Mammary microvascular endothelial cell (primary cell): ENCODE data around the gene MAGEB10. TPM values are rescaled to one million over a fixed set of nuclear protein-coding genes. Genes with fewer than 3 reads are reported as not detected.

ENCODE experiments used
- total RNA-seq: library from RNA; depleted of rRNA; stranded (reverse); fragments of >200 nt; gene quantifications from 2 replicates; pipeline ENCODE4 v1.2.3, GENCODE V29; 2015

Gene MAGEB10, protein sequence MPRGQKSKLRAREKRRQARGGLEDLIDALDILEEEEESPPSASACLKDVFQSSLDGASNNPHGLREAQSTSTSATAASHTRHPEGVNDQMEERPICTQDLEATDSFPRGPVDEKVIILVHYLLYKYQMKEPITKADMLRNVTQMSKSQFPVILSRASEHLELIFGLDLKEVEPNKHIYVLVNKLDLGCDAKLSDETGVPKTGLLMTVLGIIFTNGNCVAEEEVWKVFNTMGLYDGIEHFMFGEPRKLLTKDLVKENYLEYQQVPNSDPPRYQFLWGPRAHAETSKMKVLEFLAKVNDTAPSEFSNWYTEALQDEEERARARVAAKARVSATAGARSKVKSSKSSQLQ
- not detected in 2 replicates for total RNA-seq

DNA sequence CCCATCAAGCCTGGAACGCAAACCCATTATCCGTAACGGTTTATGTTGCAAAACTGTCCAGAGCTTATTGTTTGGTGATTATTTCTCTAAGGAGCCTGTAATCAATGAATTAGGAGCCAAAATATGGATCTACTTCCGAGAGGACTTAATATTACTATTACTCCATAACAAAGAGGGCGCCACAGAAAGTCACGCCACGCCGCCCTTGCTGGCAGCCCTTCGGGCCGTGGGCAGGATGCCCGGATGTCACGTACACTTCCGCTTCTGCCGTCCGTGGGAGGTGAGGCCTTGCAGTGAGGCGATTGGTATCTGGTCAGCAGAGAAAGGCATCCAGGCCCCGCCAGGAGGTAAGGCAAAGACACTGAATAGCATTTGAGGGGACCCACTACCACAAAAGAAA, at the start of gene MAGEB10:
TSS of gene MAGEB10 (plus strand) at position 301 of the 400 bp plus-strand sequence. CDS start 13,317 bp downstream, outside the sequence.

Other genes starting within 250 kb of the MAGEB10 start
- gene DCAF8L2, start 217.6 kb upstream of the MAGEB10 start, total RNA-seq = not detected in 2 replicates
- not detected in 2 replicates for gene DCAF8L1, start 173.5 kb downstream of the MAGEB10 start, total RNA-seq